GM21381 (cell line): ENCODE results near the gene APLNR.

Source experiments
- ATAC-seq: cut with Tn5 transposase; IDR thresholded peaks from one replicate; pipeline ENCODE4 v1.9.1; 2021; ENCODE audit warnings: mild to moderate bottlenecking, moderate library complexity; ENCODE audit not compliant: unreplicated experiment

The APLNR gene

DNA sequence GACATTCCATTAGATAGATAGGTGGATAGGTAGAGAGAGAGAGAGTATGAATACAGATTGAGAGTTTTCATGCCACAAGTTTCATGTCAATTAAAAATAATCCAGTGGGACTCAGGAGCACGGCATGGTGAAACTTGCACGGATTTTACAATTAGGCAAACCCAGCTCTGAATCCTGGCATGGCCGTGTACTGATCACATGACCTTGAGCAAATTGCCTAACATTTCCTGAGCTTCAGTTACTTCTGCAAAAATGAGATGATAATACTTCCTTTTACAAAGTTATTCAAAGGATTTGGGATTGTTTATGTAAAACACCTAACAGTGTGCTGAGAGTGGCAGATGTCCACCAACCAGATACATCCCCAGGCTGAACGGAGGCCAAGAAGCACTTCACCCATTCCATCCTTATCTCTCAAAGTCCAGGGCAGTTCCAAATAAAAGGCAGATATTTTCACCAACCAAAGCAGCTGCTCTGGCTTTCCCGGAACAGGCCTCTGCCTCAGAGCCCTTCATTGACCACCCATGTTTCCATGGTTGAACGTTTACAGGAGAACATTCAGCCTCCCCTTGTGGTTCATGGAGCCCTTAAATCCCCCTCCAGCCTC lies 17.9 kb downstream of the APLNR start:
- ATAC-seq, result no peak

DNA sequence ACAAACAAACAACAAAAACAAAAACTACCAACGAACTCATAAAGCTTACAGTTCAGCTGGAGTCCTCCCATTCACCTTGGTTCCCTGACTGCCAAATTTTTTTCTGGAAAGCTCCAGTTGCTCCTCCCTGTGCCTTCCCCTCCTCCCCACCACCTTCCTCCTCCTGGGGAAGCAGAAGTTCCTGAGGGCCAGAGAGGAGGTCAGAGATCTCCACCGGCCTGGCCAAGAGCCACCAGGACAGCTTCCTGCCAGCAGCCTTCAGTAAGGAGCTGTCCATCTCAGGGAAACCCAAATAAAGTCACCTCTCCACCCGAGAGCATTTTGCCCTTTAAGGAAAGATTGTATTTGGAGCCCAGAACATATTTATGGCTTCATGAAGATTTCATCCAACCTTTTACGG lies 20.0 kb downstream of the APLNR start:
- no peak for ATAC-seq

DNA sequence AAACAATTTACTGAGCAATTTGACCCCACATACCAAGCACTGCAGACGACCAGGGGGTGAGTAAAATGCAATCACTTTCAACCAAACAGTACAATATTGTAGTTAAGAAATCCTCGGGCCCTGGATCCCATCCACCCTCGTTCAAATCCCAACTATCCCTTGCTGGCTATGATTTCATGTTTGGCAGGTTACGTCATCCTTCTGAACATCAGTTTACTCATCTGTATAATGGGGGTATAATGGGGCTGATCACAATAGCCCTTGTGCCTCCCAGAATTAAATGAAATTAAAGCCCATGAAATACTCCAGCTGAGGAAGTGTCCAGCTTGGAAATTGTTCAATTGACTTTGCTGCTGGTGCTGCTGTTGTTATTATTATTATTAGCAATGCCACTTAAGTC lies 20.6 kb downstream of the APLNR start:
- ATAC-seq, result no peak

DNA sequence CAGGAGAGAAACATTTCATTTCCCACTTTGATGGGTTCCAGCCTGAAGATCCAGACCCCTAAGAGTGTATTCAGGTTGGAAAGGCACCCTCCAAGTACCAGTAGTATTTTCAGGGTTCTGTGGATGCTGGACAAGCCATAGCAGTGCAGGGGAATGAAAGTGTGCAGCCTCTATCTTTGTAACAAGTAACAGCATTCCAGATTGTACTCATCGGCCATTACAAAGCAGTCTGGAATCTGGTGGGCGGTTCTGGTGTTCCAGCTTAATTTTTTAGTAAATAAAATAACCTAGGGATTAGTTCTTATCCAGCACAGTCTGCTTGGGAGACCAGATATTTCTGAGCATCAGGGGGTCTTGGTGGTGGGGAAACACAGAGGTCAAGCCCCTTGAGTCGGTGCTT lies 22.6 kb downstream of the APLNR start:
- no peak for ATAC-seq

DNA sequence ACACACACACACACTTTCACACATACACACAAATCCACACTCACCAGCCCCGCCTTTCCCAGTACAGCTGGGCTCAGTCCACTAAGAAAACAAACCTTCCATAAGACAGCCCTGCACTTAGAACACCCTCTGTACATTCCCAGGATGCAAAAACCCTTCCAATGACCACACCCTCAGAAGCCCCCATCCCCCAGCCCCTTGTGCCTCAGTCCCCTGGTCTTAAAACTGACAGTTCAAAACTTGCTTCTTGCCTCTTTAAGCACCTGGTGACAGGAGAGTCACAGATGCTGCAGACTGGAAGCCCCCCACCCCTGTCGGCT lies 23.0 kb downstream of the APLNR start:
- ATAC-seq, result no peak

DNA sequence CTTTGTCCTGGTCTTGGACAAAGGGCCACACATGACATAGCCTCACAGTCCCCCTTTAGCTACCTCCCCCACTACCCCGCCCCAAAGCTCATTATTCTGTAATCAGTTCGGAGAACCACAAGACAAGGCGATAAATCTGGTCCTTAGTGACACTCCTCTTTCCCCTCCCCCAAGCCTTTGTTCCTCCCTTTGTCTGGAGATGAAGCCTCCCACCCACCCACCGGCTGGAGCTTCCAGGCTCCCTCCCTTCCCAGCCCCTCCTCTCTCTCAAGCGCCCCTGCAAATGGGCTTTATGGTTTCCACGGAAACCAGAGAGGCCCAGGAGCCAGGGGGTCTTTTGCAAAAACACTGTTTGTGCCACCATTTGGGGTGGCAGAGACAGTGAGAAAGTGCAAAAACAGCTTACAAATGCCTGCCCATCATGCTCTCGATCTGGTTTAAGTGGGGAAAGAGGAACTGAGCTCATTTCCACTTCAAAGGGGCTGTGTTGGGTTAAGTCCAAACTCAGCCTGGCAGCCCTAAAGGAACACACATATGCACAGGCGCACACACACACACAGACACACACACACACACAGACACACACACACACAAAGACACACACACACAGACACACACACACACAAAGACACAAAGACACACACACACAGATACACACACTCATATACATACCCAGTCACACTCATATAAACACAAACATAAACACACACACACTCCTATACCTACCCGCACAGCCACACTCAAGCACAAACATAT lies 23.5 kb downstream of the APLNR start:
- ATAC-seq, result no peak

DNA sequence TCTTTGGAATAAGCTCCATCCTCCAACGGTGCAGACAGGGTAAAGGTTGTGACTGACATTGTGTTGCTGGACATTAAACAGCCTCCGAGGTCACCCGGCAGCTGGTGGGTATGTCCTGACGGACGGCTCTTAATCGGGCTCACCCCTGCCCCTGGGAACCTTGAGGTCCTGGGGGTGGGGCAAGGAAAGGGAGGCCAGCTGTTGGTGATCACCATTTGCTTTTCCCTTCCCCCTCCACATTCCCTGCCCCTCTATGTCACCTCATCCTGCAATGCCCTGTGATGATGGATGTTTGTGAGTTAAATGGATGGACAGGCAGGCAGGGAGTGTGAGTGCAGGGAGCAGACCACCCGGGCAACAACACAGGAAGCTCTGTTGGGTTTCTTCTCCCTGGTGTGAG lies 26.3 kb downstream of the APLNR start:
- no peak for ATAC-seq

DNA sequence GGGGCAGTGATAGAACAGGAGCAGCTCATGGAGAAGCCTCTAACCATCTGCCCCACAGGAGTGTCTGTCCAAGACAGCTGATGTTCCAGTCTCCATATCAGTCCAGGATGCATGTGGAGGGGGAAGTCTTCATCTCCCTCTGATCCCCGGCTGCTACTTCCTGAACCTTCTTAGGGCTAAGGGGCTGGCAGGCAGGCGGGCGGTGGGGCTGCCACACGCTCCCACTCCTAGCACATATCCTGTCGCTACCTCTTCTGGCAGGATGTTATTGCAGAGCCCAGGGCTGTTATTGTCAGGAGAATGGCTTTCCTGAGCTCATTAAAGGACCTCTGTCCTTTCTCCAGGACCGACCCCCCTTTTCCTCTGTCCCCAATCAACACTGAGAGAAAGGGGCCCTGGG lies 29.9 kb downstream of the APLNR start:
- ATAC-seq, result no peak

DNA sequence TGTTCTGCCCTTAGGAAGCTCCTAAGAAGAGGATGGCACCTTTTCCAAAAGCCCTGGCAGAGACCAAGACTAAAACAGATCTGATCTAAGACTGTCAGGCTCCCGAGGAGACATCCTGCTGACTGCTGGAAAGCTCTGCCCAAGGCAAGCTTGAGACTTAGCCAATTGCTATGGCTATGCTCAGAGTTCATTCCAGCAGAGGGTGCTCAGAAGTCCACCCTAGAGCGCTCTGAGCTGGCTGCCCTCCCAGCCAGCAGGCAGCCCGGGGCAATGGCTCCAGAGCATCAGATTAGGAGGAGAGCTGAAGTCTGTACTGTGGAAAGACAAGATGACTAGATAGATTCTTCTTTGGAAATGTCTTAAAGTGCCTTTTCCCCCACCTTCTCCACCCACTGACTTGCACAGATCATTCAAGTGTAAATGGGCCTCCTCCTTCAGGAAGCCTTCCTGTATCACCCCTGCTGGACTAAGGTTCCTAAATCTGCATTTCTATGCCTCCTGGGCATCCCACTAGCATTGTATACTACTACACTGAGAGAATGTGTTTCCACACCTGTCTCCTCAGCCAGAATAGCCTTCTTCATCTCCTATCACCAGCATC lies 31.9 kb downstream of the APLNR start:
- no peak for ATAC-seq

DNA sequence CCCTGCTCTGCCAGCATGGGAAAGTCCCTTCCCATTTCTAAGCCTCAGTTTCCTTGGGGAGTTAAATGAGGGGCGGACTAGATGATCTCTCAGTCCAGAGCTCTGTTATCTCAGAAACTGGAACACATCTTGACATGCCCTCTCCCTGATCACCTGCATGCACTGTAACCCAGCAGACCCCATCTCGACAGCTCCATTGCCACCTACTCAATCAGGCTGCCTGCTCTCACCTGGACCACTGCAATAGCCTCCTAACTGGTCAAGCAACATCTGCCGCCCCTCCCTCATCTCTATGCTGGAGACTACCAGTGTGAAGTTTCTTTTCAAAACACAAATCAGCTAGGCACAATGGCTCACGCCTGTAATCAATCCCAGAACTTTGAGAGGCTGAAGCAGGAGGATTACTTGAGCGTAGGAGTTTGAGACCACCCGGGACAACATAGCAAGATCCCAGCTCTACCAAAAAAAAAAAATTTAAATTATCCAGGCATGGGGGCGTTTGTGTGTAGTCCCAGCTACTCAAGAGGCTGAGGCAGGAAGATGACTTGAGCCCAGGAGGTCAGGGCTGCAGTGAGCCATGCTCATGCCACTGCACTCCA lies 33.1 kb downstream of the APLNR start:
- ATAC-seq, result no peak

DNA sequence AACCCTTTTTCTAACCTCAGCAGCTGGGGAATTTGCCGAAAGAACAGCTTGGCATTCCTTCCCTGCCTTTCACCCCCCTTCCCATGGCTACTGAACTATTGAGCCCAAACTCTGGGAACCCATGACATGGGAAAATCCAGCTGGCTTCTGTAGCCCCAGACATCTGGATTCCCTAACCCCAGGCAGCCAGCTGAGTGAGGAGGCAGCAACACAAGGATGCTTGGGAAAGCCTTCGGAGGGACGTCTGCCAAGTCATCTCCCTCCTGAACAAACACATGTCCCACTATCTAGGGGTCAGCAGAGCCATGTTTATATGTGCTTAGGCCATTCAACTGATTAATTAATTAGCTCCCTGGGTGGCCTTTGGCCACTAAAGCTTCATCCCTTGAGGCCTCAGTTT lies 33.7 kb downstream of the APLNR start:
- ATAC-seq, result no peak

DNA sequence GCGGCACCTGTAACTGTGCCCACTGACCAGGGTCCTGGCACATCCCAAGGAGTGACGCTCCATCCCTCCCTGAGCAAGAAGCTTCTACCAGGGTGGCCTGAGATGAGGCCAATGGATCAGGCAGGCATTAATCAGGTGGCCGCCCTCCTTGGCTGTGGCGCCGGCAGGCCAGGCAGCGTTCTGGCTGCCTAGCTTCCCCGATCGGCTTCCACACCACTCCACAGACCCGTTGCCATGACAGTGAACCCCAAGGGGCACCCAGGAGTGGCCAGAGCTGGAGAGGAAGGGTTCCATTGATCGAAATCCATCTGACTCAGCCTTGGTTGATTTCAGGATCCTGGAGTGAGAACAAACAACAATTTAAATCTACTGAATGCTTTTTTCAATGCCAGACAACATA lies 34.8 kb downstream of the APLNR start:
- ATAC-seq, result no peak

DNA sequence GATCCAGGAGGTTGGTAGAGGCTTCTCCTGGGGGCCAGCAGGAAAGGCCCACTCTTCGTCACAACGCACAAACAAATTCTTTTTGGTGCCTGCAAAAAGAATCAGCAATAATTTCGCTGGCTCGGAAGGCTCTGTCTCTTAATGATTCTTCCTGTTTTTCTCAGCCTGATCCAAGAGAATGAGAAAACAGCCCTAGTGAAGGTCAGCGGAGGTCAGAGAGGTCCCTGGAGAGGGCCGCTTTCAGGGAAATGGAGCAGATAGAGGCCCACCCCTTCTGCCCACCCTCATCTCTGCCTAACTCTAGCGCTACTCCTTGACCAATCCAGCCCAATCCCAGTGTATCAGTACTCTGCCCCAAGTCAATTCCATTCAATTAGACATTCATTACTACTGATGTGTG lies 36.1 kb downstream of the APLNR start:
- ATAC-seq, result no peak

DNA sequence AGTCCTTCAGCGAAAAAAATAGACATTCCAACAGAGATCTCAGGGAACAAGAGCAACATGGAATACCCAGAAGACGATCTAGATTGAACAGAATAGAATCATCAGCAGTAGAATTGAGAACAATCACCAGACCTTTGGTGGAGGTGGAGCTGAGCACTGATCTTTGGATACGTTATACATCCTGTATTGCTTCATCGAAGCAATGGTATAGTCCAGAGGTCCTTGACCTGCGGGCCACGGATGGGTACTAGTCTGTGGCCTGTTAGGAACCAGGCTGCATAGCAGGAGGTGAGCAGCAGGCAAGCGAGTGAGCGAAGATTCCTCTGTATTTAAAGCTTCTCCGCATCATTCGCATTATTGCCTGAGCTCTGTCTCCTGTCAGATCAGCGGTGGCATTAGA lies 37.7 kb downstream of the APLNR start:
- ATAC-seq, result no peak

DNA sequence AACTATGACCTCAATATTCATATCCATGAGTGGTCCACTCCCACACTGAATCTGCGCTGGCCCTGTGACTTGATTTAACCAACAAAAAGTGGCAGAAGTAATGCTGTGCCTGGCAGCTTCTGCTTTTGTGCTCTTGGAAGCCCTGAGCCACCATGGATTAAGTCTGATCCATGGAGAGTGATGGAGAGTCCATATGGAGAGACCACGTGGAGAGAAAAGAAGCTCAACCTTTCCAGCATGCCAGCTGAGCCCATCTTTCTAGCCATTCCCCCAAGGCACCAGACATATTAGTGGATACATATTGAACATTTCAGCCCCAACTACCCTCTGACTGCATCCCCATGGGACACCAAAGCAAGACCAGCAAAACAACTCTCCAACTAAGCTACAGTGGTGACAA lies 39.3 kb downstream of the APLNR start:
- no peak for ATAC-seq

DNA sequence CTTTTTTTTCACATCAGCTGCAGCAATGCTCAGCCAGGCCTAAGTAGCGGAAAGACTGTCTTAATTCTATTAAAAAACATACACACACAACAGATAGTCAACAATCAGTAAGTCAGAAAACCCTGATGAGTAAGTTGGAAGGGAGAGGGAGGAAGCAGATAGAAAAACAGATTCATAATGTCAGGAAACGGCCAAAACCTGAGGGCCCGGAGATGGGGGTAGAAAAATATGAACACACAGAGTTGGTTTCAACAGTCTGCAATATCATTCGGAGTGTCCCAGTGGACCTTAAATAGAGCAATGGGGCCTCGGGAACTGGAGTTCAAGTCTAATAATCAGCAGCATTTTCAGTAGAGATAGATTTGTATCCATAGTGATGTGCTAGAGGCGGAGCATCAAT lies 40.5 kb downstream of the APLNR start:
- ATAC-seq, result no peak

DNA sequence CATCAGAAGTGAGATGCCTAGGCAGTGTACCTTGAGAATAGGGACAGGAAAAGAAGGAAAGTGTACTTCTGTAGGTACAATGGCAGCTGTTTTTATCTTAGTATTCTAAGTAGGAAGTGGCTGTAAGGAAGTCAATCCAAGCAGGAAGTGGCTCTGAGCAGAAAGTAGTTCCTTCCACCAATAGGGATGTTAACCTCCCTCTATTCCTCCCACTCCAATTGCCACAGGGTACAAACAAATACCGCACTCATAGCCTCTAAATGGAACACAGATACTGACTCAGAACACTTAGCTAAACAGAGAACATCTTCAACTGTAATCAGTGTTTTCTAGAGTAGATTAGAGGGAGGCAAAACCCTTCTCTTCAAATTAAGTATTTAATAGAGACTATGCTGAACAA lies 44.7 kb downstream of the APLNR start:
- ATAC-seq, result no peak

DNA sequence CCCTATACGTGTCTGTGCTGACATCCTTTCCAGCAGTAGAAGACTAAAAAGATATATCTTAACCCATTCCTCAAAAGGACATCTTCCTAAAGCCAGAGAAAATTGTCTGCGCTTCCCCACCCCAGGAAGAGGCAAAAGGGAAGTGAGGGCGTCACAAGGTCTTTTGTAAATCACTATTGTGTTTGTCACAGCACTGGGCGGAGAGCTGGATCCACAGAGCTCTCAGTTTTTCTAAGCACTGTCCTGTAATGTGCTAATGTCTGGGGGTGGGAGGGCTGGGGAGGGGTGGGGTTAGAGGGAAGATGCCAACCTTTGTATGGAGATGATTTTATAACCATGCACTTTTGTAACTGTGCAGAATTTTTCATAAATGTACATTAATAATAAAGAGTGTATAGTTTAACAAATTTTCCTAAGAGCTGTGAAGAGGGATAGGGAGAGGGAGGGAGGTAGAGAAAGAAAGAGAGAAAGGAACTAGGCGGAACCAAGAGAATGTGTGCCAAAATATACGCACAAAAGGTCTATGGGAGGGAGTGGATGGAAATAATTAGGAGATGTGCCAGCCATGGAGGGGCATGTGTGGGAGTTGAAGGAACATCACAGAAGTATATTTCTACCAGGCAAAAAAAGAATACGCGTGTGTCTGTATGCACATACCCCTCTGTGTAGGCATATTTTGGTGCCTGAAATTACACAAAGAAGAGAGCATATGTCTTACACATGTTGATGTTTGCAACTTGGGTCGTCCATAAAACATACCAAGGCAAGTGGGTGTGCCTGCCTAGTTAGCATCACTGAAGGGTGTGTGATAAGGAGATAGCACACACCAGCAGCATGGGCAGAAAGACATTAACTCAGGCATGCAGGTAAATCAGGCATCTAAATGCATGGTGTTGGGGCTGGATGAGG lies 45.5 kb downstream of the APLNR start:
- ATAC-seq, result no peak

DNA sequence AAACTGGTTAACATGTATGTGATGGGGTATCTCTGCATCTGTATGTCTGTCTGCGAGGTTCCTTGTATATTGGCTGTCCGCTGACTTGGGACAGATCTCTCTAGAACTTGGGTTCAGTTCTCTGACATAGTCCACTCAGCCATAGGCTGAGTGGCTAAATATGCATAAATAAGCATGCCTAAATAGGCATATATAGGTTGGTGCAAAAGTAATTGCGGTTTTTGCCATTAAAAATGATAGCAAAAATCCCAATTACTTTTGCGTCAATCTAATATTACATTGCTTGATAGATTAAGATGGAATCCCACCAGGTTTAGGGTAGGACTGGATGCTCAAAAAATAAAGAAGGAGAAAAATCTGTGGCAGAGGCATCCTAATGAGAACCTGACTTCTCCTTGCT lies 46.5 kb downstream of the APLNR start:
- no peak for ATAC-seq
